Skin of body (tissue), 2 donors: Measurements from ENCODE around the gene FOXK2. TPM values are rescaled to one million over a fixed set of nuclear protein-coding genes. Genes with fewer than 3 reads are reported as not detected.

Experiments used
- DNase-seq: peaks from one replicate; lab custom pipeline; 2025; lab: John Stamatoyannopoulos, UW
- total RNA-seq: library from RNA; depleted of rRNA; stranded (reverse); fragments of >200 nt; gene quantifications from one replicate; pipeline ENCODE4 v1.2.3, GENCODE V29; 2014

FOXK2 gene
- 25.4 TPM for total RNA-seq

DNA sequence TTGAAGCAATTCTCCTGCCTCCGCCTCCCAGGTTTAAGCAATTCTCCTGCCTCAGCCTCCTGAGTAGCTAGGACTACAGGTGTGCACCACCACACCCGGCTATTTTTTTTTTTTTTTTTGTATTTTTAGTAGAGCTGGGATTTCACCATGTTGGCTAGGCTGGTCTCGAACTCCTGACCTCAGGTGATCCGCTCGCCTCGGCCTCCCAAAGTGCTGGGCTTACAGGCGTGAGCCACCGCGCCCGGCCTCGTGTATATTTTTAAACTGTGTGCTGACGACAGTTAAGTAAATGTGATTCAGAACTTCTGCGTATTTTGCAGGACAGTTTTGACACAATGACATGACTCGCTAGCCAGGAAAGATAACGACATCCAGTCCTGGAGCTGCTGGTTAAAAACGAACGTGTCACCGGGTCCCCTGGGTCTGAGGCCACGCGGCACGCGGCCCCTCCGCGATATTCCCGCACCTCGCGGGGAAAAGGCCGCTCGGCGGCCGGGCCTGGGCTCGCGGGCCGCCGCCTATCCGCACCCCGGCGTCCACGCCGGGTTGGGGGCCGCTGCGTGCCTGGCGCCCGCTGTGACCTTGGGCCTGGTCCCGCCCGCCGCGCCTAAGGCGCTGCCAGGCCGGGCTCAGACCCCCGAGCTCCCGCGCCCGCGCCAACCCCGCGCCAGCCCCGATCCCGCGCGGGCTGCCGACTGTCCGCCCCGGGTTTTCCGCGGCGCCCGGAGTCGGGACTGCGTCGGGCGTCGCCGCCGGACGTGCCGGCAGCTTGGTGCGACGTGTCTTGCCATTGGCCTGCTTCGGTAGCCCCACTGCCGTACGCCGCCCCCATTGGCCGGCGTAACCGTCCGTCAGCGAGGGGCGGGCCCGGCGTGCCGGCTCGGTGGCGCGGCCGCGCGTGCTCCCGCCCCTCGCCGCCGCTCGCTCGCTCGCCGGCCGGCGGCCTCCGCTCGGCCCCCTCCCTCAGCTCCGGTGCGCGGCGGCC, at the start of gene FOXK2:
Gene FOXK2 (plus strand): TSS at position 907 of the 985 bp plus-strand sequence. CDS start 157 bp downstream, outside the sequence.
- peak; percentile 96 for DNase-seq

DNA sequence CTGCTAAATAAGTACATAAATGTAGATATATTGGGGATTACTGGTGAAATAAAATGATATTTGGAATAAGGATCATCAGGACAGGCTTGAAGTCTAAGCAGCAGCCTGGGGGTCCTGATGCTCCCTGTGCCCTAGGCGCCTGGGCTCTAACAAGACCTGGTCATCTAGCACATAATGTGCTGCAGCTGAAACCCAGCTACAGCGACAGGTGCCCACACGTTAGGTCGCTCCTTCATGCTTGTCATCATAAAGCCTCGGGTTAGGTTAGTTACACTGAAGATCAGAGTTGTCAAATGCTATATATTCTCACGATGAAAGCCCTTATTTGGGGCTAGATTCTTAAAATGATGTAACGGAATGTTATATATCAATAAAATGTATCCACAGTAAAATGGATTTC, 49.5 kb upstream of the FOXK2 start:
- DNase-seq = no peak

DNA sequence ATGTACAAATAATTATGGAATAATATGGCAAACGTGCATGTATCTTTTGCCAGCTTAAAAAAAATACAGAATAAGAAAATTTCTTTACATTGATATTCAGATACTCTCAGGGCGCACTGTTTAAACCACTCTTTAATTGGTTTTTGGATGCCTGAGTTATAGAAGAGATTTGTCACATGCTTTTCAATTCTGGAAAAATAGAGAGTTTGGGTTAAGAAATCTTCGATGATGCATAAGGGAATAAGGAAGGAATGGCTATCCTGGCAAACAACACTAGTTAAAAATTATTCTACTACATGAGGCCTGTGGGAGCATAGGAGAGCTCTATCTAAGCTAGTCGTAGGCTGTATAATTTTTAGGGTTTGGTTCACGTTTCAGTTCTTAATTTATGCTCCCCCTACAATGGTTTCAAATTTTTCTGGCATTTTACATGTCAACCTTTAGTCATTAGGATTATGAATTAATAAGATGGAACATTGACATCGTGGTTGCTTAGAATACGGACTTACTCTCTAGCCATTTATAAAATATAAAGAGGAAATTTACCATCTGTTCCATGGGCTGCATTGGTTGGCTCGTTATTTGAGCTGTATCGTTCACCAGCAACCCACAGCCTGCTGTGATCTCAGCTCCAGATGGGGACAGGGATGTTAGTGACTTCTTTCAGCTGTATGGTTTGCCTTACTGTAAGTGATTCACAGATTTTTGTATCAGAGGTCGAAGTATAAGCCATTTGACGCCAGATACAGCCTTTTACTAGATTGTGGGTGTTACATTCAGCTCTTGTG, 45.1 kb upstream of the FOXK2 start:
- peak; percentile 56 for DNase-seq

DNA sequence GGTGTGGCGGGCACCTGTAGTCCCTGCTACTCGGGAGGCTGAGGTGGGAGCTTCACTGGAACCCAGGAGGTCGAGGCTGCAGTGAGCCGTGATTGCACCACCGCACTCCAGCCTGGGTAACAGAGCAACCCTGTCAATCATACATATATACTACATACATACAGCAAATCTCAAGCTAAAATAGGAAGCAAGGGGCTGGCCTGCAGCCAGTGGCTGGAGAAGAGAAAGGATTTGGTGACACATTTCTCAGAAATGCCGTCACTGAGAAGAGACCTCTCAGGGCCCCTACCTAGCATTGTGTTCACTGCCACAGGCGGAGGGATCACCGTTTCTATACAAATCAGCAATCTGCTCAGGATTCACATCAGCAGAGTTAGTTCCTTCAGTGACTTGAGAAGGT, 44.1 kb upstream of the FOXK2 start:
- no peak for DNase-seq

DNA sequence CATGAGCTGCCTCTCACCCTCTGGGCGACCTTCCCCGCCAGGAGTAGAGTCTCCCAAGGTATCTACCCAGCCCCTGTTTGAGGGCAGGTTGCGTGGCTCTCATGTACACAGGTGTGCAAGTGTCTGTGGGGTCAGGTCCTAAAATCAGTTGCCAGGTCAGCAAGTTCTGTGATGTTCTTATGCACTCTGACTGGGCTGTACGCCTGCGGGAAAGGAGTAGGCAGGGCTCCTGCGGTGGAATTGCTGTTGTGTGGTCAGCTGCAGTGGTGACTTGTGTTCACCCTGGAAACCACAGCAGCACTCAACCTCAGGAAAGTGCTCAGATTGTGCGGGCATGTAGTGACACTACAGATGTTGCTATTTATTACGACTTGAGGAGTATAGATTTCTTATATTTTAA, 41.6 kb upstream of the FOXK2 start:
- no peak for DNase-seq

DNA sequence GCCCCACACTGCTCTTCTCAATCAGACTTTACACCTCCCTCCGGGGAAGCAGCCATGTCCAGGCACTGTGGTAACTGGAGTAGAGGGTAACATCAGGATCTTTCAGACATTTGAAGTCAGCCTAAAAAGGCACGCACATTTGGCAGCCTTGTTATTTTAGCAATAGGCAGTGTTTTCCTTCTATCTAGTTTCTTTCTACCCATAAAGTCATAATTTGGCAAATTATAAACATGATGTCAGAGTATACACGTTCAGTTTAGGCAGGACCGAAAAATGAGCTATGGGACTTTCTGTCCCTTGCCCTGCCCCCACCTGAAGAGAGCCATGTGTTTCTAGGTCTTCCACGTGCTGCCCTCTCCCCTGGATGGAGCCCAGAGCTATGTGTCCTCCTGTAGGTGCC, 39.9 kb upstream of the FOXK2 start:
- no peak for DNase-seq

DNA sequence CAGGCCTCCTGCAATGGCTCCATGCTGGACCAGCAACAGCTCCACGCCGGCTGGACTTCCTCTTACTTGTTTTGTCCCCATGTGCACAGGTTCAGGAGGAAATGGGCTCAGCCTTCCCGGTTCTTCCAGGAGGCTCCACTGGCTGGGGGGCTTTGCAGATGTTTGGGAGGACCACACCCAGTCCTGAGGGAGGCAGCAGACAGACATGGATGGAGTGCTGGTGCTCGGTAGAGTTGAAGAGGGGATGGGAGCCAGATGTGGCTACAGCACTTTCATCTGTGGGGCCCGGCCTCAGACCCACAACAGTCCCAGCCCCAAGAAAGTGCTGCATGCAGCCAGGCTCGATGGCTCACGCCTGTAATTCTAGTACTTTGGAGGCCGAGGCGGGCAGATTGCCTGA, 39.2 kb upstream of the FOXK2 start:
- DNase-seq = peak; percentile 59

DNA sequence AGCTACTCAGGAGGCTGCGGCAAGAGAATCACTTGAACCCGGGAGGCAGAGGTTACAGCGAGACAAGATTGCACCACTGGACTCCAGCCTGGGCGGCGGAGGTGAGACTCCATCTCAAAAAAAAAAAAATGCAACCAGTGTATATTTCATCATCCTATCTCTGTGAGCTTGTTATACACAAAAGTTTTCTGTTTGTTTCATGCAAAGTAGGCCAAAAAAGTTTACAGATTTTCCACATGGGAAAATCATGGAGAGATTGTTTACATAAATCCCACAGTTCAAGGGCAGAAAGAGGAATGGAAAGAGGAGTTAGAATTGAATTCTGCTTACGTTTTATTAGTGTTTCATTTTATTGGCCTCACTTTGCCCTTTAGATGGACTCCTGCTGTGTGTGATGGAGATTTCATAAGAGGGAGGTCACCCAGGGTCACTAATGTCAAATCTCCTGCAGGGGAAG, 36.3 kb upstream of the FOXK2 start:
- DNase-seq = no peak

DNA sequence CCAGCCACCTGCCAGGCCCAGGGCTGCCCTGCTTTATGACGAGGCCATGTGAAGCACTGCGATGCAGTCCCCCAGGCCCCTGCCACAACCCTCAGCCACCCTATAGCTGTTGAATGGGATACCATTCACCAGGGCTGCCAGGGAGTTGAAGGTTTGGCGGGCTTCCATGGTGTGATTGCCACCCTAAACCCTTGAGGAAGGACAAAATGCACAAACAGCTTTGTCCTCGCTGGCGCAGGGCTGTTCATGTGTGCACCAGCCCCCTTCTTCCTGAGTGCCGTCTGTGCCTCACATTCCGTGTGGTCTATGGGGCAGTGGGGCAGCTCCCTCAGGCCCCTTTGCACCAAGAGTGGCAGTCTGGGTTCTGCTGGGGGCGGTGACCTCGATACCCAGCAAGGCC, 35.7 kb upstream of the FOXK2 start:
- DNase-seq = no peak

DNA sequence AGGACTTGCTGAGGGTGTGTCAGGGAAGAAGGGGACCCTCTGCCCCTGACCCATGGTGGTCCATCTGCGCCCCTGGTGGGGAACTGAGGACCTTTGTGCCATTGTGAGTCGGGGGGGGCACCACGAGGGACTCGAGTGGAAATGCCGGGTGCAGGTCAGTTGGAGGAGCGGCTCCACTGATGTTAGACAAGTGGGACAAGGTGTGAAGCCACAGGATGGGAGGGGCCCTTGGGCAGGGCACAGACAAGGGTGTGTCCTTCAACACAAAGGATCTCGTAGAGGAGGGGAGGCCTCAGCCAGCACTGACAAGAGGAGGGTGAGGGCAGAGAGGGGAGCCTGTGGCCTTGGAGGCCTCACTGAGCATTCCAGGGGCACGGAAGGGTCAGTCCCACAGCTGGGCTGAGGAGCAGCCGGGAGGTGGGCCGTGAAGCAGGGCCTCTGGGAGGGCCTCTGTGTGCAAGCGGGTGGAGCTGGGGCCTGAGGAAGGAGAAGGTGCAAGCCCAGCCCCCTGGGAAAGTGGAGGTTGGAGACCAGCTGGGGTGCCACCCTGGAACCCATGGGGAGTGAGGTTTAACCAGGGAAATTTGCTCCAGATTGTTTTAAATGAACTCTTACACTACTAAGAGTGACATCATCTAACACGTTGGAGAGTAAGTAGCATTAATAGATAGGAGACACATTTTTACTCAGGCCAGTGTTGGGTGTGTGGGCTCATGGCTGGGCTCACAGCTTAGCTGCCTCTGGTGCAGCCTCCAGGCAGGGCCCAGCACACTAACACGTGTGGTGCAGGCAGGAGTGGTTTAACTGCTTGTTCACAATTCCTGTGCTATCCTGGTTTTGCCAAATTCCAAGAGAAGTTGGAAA, 33.1 kb upstream of the FOXK2 start:
- DNase-seq = no peak

DNA sequence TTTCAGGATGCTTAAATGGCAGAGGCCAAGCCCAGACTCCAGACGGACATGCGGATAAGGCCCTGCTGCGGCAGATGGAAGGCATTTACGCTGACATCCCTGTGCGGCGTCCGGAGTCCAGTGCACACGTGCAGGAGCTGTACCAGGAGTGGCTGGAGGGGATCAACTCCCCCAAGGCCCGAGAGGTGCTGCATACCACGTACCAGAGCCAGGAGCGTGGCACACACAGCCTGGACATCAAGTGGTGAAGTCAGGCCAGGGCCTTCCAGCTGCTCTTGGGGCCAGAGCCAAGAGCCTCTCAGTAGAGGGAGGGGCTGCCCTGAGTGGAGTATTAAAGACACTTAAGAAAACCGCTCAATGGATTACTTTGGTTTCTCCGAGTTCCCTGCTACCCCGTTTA, 31.6 kb upstream of the FOXK2 start:
- no peak for DNase-seq

DNA sequence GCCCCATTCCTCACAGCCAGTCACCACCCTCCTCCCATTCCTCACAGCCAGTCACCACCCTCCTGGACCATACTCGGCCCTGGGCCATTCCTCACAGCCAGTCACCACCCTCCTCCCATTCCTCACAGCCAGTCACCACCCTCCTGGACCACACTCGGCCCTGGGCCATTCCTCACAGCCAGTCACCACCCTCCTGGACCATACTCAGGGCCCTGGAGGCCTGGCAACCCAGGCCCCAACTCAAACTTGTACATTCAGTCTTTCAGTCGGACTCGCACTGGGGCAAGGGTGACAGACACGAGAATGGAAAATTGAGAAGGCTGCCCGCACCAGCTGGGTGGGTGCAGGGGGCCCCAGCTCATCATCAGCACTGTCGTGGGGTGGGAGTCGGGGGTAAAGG, 30.4 kb upstream of the FOXK2 start:
- DNase-seq = no peak

DNA sequence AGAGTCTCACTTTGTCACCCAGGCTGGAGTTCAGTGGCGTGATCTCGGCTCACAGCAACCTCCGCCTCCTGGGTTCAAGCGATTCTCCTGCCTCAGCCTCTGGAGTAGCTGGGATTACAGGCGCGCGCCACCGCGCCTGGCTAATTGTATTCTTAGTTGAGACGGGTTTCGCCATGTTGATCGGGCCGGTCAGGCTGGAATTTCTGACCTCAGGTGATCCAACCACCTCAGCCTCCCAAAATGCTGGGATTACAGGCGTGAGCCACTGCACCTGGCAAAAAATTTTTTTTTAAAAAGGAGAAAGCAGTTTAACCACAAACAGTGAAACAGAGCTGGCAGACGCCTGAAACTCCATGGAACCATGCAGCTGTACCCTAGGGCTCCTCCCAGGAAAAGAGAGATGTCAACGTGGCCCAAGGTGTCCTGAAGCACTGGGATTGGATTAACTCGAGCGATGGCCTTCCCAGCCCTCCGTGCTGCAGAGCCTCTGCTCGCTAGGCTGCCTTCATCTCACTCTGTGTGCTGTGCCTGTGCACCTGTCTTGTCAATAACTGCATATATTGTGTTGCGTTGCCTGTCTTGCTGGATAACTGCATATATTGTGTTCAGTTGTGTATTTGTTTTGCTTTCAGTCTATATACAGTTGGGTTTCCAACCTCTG, 29.6 kb upstream of the FOXK2 start:
- DNase-seq = no peak

DNA sequence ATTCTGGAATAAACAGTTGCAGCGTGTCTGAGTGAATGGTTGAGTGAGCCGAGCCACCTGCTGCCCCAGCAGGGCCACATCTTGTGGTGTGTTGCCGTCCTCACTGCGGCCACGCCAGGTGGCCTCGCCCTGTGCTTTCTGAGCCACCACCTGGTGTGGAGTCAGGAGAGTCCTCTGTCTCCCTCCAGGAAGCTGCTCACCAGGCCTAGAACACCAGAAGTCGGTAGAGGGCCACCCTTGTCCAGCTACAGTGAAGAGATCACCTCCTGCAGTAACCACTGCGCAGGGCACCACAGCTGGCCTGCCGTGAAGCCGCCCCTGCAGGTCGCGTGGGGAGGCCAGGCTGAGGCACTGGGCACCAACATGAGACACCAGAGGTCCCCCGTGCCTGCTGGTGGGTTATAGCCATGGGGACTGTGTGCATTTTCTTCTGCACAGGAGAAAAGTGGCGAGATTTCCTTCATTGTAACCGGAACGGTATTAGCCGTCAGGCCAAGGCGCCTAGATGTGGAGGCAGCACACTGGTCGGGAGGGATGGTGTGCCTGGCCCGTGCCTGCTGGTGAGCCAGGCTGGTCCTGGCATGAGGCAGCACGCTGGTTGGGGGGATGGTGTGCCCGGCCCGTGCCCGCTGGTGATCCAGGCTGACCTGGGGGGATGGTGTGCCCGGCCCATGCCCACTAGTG, 28.9 kb upstream of the FOXK2 start:
- no peak for DNase-seq

DNA sequence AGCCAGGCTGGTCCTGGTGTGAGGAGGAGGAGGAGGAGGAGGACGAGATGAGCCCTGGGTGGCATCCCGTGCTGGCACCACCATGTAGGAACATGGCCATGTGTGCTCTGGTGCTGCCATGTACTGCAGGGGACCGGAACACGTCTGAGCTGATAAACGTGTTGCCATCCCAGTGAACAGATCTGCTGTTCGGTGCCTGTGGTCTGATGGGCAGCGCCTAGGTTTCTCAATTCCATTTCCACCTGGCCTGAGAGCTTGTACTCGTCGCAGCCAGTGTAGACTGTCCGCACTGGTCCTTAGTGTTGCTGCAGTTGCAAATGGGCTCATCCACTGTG, 28.4 kb upstream of the FOXK2 start:
- DNase-seq = no peak

DNA sequence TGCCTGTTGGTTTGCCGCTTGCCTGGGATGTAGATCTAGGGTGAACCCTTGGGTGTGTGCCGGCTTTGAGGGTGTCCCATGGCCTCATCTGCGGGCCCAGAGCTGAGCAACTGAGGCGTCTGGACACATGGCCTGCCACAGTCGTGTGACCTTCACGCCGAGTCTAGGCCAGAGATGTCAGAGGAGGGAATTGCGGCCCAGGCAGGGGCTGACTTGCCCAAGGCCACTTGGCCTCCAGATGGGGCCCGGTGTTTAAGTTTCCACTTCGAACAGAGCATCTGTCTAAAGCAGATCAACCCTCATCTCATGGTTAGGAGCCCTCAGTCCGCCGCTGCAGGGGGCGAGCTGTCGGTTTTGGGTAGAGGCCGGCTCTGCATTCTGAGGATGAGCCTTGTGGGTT, 28.0 kb upstream of the FOXK2 start:
- no peak for DNase-seq

DNA sequence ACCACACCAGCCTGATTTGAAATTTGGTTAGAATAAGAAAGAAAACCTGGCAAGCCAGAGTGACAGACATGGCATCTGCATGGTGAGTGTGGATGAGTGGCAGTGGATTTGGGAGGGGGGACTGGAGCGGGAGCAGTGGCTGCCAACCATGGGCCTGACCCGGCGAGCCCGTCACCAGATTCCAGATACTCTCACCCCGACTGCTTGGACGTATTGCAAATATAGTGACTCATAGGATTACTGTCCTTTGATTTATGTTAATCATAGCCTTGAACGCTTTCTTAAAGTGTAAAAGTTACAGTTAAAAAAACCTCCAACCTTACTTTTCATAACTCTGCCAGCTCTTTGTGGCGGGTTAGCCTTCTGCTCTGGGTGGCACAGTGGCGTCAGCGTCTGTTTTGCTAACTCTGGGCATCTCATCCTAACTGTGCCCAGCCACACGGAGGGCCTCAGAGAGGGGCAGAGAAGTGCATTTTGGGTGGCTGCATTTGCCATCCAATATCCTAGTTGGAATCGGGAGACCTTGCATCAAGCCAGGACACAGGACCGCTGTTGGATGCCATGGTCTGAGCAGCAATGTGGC, 26.8 kb upstream of the FOXK2 start:
- DNase-seq = no peak

DNA sequence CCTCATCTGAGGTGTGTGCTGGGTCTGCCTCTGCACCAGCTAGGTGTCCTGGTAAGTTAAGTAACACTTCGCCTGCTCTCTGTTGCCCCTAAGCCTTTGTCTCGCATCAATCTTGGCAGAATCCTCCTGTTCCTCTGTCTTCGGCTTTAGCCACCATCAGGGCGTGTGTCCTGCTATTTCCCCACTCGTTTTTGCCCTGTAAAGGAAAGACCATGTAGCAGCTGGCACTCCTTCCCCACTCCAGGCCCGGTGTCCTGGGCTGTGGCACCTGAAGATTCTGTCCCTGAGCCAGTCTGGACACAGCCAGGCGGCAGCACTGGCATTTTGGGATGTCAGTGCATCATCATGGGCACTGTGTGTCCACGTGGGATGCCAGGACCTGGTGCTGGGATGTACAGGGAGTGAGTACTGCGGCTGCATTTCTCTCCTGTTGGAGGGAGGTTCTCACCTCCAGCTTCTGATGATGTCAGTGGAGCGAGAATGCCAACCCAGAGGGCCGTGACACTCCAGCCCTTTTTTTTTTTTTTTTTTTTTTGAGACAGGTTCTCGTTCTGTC, 26.2 kb upstream of the FOXK2 start:
- no peak for DNase-seq

DNA sequence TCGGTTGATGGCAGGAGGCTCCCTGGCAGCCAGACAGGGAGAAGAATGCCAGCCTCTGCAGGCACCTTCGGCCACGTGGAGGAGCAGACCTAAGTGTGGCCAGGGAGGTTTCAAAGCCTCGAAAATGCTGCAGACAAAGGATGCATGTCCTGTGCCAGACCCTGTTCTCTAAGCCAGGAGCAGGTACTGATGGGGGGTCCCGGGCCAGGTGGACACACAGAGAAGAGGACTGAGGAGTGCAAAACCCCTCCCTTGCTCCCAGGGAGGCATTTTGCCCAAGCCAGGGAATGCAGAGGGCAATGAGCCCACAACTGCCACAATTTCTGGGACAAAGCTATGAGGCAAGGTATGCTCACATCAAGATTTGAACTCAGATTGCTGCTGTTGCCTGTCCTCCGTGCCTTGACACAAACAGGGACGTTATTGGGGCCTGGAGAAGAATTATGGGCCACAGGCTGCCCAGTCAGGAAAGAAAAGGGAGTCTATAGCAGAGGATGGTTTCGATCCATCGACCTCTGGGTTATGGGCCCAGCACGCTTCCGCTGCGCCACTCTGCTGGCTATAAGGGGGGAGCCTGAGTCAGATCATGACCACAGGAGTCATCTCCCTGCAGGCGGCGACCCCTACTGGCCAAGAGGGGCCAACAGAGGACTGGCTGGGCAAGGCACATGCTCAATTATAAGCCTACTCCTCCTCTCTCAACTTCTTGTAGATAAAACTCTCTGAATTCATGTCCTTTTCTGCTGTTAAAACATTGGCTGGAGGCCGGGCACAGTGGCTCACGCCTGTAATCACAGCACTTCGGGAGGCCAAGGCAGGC, 25.1 kb upstream of the FOXK2 start:
- peak; percentile 90 for DNase-seq
